Measurements from ENCODE around the gene PAH.

GRCh38 chr12:102963796-102964195, 46.8 kb upstream of the PAH start:
- no peak for TF ChIP-seq ZFP36 (IDR thresholded peaks at IDR 0.05; ENCODE audit: borderline replicate concordance, partially characterized antibody)
- TF ChIP-seq GATA3 (IDR thresholded peaks at IDR 0.05; ENCODE audit: borderline replicate concordance), result no peak
- no peak for TF ChIP-seq CBX8 (IDR thresholded peaks at IDR 0.05)
- no peak for TF ChIP-seq POLR2A (IDR thresholded peaks at IDR 0.05; ENCODE audit: low read length)
- TF ChIP-seq, protein P1, sequence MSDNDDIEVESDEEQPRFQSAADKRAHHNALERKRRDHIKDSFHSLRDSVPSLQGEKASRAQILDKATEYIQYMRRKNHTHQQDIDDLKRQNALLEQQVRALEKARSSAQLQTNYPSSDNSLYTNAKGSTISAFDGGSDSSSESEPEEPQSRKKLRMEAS (IDR thresholded peaks at IDR 0.05), result no peak
- TF ChIP-seq, protein P2, sequence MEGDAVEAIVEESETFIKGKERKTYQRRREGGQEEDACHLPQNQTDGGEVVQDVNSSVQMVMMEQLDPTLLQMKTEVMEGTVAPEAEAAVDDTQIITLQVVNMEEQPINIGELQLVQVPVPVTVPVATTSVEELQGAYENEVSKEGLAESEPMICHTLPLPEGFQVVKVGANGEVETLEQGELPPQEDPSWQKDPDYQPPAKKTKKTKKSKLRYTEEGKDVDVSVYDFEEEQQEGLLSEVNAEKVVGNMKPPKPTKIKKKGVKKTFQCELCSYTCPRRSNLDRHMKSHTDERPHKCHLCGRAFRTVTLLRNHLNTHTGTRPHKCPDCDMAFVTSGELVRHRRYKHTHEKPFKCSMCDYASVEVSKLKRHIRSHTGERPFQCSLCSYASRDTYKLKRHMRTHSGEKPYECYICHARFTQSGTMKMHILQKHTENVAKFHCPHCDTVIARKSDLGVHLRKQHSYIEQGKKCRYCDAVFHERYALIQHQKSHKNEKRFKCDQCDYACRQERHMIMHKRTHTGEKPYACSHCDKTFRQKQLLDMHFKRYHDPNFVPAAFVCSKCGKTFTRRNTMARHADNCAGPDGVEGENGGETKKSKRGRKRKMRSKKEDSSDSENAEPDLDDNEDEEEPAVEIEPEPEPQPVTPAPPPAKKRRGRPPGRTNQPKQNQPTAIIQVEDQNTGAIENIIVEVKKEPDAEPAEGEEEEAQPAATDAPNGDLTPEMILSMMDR (IDR thresholded peaks at IDR 0.05), result no peak
- no peak for TF ChIP-seq EHMT2 (IDR thresholded peaks at IDR 0.05; ENCODE audit: low read depth)
- TF ChIP-seq CEBPB (IDR thresholded peaks at IDR 0.05), result no peak
- TF ChIP-seq BHLHE40 (IDR thresholded peaks at IDR 0.05; ENCODE audit: low read depth, low read length), result no peak
- no peak for TF ChIP-seq SMC3 (IDR thresholded peaks at IDR 0.05)
- no peak for TF ChIP-seq RAD21 (conservative IDR thresholded peaks at IDR 0.05 in 1 of 2, IDR thresholded peaks at IDR 0.05 in 1 of 2)
- no peak for TF ChIP-seq JUNB (IDR thresholded peaks at IDR 0.05)
